HG03097 (cell line): ENCODE results near the gene YIPF1.
"Not testable (repeated sequence)": the region's sequence is repeated elsewhere in the genome, so short reads cannot be mapped to it uniquely, and the experiment has no call there.

Experiments used
- ATAC-seq: cut with Tn5 transposase; IDR thresholded peaks from one replicate; pipeline ENCODE4 v1.9.1; 2021; ENCODE audit not compliant: unreplicated experiment, low FRiP score

Gene YIPF1

DNA sequence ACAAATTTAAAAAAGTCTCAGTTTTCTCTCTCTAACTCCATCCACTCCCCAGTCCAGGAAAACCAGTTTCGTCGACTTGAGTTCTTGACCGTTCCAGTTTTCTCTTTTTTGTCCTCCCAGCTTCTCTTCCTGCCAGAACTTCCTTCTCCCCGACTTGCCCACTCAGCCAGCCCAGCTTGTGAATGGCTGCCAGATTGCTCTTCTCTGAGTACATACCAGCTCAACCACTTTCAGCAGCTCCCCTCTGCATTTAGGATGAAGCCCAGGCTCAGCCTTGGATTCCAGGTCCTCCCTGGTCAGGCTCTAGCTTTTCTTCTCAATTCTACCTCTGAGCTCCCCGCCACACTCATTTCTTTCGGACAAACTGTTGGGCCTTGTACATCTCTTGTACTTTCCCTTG lies 5.8 kb upstream of the YIPF1 start:
- ATAC-seq = no peak

DNA sequence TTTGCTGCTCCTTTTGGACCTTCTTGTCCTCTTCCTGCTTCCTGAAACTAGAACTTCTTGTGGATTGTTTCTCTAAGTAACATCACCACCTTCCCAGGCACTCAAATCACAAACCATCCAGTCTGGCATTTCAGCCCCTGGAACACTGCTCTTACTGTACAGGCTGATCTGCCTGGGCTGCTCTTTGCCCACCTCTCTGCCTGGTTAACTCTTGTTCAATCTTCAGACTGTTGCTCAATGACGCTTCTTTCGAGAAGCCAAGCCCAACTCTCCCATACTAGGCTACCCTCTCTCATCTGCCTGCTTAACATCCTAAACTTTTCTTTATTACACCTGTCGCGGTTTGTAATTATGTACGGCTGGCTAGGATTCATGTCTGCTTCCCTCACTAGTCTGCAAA lies 5.0 kb upstream of the YIPF1 start:
- ATAC-seq = no peak

DNA sequence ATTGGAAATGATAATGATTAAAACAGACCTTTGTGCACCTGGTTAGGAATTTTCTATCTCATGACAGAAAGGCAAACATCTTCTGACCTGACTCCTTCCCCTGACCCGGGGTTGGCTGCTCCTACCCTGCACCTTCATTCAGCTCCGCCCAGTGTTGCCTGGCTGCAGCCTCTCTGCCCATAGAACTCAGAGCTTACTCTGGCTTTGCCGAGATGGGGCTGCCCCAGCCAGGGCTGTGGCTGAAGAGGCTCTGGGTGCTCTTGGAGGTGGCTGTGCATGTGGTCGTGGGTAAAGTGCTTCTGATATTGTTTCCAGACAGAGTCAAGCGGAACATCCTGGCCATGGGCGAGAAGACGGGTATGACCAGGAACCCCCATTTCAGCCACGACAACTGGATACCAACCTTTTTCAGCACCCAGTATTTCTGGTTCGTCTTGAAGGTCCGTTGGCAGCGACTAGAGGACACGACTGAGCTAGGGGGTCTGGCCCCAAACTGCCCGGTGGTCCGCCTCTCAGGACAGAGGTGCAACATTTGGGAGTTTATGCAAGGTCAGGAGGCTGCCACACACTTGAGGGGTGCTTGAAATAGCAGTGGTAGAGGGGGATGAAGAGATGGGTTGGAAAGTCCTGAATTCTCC lies 4.5 kb upstream of the YIPF1 start, which contains the start of gene DIO1:
TSS of gene DIO1 (plus strand) at position 189 of the 638 bp plus-strand sequence. CDS start at position 213, 24 bp downstream.
- no peak for ATAC-seq

DNA sequence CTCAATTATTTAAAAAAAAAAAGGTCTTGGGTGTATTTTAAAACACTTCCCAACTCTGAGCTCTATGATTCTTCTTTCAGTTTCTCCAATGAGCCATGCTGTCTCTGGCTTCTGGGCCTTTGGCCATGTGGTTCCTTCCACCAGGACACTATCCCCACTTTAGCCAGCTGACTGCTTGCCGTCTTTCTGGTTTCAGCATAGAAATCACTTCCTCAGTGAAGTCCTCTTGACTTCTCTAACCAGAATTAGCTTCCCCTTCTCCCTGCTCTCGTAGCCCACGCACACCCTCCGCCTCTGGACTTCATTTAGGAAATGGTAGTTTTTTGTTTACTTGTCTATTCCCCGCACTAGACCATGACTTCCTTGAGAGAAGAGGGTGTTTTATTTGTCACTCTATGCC lies 3.3 kb upstream of the YIPF1 start:
- no peak for ATAC-seq

DNA sequence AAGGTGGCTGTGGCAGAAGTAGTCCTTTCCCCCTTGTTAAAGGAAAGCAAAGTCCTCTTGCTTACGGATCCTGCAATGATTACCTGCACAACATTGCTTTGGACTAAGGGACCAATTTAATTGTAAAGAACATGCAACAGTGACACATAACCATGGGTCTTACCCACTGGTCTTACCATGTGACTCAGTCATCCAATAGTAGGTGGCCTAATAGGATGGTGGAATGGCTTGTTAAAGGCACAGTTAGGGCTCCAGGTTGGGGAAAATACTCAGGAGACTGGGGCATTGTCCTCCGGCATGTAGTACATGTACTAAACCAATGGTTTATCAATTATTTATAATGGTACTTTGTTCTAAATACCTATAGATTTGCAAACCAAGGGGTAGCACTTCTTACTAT lies 2.1 kb upstream of the YIPF1 start:
- no peak for ATAC-seq

DNA sequence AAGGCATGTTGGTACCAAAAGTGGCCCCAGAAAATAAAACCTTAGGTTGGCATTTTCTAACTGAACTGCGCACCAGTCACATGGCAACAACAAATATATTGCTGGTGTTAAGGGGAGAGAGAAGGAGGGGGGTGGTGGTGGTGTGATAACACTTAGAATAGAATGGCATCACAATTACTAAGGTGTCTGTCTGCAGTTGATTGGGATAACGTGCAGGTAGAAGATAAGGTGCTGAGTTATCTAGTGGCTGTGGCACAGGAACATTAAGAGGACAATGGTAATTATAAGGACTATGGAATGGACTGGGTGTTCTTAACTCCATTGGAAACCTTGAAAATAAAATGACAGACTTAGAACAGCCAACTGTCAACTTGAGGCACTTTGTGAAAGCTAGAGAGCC lies 1.4 kb upstream of the YIPF1 start:
- no peak for ATAC-seq

DNA sequence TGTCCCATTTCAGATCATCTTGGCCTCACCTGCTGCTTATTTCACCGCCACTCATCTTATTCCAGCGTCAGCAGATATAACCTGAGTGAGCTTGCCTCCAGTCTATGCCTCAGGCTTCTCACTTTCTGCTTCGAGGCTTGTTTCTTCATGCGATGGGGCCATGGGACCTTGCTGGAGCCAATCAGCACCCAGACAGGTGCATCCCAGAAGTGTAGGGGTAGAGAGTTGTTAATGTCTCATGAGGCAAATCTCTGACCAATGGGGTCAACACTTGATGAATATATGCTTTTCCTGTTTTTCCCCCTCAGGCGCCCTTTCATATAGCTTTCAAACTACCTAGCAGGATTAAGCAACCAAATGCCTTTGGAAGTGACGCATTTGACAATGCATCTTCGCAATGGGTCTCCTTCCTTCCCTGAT lies 935 bp upstream of the YIPF1 start:
- ATAC-seq = no peak

DNA sequence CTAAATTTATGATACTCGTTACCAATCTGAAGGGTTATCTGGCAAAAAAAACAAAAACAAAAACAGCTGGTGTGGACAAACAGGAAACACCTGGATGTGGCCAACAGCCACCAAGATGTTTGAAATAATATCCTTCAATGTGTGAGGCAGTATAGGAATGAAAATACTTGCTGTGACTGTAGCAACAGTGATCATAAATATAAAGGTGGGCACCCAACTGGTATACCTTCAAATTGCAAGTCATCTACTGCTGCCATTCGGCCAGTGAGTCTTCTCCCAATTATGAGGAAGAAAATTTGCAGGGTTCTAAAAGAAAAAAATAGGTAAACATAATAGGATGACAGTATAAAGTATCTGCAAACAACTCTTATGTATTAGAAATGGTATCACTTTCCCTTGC lies 916 bp downstream of the YIPF1 start:
- no peak for ATAC-seq

DNA sequence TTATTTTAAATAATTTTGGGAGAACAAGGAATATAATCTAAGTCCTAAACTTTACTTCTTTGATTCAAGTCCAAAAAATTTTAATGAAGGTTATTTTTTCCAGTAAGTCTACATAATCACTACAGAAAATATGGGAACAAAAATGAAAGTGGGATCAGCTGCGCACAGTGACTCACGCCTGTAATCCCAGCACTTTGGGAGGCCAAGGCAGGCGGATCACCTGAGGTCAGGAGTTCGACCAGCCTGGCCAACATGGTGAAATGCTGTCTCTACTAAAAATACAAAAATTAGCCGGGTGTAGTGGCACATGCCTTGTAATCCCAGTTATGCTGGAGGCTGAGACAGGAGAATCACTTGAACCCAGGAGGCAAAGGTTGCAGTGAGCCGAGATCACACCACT lies 6.0 kb downstream of the YIPF1 start:
- not testable (repeated sequence) for ATAC-seq

DNA sequence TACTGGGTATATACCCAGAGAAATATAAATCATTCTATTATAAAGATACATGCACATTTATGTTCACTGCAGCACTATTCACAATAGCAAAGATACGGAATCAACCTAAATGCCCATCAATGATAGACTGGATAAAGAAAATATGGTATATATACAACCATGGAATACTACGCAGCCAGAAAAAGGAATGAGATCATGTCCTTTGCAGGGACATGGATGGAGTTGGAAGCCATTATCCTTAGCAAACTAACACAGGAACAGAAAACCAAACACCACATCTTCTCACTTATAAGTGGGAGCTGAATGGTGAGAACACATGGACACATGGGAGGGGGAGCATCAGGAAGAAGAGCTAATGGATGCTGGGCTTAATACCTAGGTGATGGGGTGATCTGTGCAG lies 7.7 kb downstream of the YIPF1 start:
- ATAC-seq = not testable (repeated sequence)

DNA sequence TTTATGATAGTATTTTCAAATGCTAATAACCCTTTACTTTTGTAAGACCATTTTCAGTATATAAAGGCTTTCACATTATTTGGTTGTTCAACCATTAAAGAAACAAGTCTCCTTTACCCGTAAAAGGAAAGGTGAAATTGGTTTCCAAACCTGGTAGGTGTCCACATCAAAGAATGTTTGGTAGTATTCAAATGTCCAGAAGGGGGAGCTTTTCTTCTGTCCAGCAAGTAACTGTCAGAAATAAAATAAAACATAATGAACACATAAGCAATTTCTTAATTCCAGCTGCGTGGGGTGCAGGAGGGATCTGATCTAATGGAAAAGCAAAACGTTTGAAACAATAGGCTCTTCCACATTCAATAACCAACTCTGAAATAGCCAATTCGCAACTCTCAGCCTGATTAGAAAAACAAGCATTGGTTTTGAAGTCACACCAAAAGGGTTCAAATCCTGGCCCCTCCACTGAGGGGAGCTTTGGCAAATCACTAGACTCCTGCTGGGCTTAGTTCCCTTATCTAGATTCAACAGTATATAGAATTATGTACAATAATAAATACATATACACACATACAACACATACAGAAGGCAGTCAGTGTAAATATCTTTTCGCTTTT lies 11.0 kb downstream of the YIPF1 start:
- ATAC-seq = no peak

DNA sequence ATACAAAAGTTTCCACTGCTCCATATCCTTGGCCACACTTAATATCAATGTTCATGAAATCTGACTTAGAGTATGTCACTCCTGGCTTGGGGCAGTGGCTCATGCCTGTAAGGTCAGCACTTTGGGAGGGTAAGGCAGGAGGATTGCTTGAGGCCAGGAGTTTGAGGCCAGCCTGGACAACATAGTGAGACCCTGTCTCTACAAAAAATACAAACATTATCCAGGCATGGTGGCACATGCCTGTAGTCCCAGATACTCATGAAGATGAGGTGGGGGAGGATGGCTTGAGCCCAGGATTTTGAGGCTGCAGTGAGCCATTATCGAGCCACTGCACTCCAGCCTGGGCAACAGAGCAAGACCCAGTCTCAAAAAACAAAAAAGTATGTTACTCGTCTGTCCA lies 14.4 kb downstream of the YIPF1 start:
- ATAC-seq = not testable (repeated sequence)

DNA sequence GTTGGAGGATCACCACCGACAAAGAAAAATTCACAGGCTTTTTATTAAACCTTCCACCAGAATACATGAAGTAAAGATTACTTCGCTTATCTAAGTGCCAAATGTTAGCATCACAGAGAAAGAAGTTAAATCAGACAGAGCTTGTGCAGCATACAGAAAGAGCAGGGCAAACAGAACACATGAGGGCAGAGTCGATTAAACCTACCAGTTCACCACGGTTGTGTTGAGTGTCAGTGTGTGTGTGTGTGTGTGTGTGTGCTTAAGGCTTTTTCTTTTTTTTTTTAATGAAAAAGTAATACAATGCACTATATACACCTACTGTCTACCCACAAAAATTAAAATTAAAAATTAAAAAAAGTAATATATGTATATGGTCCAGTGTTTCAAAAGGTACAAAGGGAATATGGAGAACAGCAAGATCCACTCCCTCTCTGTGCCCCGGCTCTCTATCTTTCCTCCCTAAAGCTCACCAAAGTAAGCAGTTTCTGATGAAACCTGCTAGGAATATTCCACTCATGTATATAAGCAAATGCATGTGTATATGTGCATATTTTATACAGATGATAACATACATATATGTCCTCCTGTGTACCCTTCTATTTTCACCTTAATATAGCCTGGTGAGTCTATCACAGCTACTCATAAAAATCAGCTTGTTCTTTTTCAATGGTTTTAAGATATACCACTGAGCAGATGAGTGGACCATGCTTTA lies 17.7 kb downstream of the YIPF1 start:
- ATAC-seq = no peak

DNA sequence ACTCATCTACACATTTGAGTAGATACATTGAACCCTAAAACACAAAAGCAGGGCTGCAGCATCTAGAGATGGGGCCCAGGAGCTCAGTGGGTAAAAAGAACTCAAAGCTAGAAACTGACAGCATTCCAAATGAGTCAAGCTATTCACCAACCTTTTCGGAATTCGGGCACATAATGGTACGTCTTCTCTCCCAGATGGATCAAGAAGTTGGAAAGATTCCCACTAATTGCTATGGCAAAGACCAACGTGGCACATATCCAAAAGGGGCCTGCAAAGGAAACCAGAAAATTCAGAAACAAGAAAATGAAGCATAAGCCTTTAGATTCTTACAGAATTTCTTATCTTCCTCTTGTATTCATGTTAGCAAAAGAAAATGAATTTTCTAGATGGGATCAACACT lies 18.4 kb downstream of the YIPF1 start:
- no peak for ATAC-seq

DNA sequence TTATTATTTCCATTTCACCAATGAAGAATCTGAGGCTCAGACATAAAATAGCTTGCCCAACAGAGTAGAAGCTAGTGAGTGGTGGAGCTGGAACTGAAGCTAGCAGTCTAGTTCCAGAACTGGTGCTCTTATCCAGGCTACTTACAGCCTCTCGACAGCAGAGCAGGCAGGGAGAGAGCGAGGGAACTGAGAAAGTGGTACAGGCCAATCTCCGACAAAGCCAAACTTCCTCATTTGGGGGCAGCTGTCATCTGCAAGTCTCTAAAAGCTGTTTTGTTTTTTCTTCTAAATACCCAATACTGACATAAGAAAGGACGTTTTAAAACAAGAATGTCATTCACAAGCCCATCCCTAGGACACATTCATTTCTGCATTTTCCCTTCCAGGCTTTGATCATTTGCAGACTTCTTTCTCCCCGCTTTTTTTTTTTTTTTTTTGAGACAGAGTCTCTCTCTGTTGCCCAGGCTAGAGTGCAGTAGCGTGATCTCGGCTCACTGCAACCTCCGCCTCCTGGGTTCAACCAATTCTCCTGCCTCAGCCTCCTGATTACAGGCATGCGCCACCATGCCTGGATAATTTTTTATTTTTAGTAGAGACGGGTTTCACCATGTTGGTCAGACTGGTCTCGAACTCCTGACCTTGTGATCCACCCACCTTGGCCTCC lies 20.0 kb downstream of the YIPF1 start:
- no peak for ATAC-seq

DNA sequence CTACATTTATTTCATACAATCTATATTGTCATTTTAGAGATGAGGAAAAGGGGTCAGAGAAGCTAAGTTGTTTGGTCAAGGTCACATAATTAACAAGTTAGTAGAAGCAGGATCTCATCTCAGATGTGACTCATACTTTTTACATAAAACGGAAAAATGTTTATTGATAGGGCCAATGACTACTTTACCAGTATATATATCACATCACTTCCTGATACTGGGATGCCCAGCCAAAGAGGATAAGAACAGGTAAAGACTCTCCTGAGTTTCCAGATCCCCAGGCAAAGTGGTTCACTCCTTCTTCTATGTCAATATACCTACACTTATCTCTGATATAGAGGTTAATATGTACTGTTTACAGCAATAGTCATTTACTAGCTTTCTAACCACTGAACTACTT lies 21.0 kb downstream of the YIPF1 start:
- no peak for ATAC-seq

DNA sequence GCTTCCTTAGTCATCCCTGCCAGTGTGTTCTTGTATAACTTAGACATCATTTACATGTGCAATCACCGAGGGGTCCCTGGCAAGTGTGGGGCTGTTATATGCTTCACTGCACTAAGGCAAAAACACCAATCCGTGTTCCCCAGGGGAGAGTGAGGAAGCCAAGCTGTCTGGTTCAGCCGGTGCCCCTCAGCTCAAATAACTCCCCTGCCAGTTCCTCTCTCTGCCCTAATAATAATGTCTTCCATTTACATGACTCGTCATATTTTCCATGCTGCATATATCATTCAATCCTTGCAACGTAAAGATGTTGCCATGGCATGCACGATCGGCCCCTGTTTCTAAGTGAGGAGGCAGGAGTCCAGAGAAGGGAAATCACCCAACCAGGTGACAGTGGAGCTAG lies 27.1 kb downstream of the YIPF1 start:
- ATAC-seq = no peak

DNA sequence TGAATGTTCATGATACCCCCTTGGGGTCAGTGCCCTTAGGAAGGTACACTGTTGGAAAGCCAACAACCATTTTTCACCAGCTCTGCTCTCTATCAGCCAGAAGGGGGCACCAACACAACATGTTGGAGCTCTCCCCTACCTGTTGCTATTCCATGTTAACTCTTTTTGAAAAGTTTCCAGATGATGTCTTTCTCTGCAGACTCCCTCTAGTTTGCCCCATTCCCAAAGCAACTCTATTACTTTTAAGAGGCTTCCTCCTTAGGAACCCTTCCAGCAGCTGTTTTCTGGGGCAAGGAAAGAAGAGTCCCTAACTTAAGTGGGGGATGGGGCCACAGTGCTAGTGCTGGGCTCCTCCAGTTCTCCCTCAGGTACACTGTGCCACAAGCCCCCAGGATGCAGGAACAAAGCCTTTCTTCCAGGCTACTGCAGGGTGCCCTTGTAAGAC lies 28.6 kb downstream of the YIPF1 start:
- ATAC-seq = no peak

DNA sequence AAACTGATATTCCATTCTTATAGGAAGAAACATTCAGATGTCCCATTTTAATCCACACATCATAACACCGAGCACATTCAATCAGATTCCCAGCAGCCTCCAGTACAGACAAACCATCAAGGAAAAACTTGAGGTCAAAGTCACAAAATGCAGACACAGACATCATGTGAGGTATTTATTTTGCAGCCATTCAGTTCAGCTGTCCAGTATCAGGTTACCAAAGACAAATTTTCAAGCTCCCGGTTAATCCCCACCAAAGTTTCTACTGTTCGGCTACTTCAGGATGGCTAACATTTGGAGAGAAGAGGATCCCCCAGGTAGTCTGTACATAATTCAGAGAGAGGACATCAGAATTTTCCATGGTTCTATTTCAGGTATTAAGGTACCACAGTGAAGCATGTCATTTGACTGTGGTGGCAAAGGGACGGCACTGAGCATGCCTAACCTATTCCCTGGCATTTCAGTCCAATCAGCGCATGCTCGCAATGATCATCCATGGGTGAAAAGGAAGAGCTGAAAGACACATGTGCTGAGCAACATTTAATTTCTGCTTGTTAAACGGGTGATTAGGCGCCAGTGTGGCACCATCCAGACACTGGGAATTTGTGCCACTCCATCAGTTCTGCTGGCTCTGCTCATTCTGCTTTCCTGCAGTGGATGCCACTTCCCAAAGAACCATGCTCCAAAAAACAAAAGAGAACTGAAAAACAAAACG lies 37.9 kb downstream of the YIPF1 start:
- ATAC-seq = no peak

DNA sequence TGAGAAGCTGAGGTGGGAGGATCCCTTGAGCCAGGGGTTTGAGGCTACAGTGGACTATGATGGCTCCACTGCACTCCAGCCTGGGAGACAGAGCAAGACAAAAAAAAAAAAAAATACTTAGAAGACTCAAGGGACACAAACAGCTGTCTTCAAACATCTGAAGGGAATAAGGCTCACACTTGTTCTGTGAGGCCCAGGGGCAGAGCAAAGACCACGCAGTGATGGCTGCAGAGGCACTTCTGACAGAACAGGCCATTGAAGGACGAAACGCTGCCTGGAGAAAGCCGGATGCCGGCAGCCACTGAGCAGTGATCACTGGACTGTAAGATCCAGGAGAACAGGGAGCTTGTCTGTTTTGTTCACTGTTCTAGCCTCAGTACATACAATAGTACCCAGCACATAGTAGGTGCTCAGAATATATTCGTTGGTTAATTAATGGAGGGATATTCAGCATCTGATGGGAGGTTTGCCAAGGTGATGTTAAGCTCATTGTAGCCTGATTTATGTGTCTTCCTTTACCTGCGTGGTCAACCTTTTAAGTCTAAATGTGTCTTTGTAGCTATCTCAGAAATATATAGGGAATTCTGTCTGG lies 39.4 kb downstream of the YIPF1 start:
- no peak for ATAC-seq
